Measurements from ENCODE around the gene NREP.

Gene NREP

DNA sequence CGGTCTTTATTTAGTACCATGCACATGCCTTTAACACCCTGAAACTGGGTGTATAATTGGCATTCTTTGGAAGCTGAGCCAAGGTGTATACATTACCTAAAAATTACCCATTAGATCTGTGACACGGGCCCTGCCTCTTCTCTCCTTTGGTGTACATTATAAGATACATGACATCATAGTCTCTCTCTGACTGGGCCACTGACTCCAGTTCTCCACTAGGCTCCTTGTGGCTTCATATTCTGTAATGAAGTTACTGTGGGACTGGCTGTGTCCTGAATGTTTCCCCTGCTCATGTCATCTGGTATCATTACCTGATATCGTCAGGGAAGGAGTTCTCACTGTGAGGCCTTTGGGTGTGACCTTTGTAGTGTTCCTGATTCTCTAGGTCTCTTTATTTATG lies 65.5 kb downstream of the NREP start:
- DNase-seq = no peak

DNA sequence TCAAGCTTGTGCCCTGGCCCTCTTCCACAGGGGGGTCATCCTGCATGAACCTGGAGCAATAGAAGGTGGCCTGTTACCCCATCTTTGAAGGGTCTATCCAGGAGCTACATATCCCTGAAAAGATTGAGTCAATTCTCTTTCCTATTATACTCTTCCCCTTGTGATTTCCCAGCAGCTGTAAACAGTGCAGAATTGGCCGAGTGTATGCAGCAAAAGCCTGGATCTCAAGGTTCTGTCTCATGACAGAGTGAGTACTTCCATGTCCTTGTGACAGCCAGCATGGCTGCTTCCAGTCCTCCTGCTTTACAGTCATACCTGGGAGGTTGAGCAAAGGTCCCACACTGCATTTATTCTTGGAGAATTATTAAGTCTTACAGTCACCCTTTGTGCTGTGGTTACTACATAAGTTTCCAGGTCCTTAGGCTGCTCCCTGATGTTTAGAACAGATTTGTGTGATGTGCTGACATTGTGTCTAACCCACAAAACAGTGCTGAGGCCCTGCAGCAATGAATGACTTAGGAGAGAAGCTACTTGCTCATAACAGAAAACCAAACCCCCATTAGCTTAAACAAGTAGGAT lies 67.5 kb downstream of the NREP start:
- no peak for DNase-seq

DNA sequence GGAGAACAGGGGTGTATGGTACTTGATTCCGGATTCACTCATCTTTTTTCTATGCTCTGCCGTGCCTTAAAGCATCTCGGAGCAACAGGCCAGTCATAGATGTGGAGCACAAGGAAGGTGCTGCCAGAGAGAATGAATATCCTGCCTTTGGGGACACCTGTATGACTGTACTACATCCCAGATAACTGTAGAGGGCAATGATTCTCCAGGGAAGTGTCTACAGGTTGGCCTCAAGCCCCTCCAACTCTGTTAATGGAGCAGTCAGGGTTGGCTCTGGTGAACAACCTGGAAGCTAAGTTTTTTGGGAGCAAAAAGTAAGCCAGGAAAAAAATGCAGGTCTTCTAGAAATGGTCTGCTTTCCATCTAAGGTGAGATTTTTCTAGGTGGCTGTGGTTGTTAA lies 71.0 kb downstream of the NREP start:
- DNase-seq = no peak

DNA sequence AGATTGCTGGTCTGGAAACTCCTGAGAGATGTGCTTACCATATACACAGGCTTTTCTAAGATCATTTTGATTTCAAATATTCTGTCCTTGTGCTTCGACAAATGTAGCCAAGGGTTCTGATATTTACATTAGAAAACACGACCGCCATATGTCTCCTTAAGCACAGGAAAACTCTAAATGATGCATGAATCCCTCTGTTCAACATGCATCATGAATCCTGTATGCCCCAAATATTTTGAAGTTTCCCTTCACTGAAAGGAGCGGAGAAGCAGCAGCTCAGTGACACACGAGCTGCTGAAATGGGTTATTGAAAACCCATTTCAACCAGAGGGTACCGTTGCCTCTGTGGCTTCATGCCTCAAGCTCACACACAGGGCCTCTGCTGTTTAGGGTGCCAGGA lies 74.4 kb downstream of the NREP start:
- DNase-seq = no peak

DNA sequence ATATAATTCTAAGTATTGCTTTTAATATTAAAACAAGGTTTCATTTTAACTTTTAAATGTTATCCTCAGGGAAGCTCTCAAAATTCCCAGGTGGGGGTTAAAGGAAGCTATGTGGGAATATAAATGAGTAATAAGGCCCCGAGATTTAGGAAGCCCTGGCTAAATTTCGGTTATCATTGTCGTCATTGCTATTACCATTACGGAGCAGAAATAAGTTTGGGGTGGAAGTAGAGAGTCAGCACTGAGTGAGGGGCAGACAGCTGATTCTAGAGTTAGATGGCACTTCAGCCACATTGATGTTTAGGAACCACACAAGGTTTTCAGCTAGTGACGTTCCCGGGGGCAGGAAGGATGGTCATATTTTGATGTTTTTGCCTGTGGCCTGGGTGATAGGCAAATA lies 74.9 kb downstream of the NREP start:
- DNase-seq = no peak

DNA sequence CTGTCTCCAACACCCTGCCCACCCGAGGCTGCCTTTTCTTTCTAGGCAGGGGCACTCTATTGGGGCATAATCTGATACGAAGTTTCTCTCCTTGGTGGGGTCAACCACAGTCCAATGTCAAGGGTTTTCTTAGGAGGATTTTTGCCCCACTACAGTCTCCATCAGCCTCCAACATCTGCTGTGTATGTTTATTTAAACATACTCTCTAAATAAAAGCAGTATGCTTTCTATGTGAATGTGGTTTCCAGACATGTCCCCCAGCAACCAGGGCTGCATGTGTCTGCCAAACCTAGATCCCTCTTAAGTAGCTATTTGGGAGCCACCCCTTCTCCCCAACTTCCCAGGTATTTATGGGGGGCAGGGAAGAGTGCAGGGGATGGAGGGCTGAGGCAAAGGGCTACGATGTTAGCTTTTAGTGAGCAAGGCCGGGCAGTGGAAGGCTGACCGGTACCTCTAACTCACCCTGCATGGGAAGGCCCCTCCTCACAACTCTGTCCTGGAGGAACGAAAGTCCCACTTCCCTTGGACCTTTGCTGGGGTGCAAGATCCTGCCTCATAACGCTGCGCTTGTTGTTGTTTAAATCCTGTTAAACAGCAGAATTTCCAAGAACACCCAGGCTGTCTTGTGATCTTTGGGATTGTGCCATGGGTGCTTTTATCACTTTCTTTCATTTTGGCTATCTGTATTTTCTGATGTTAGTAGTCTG lies 75.4 kb downstream of the NREP start:
- DNase-seq = no peak

DNA sequence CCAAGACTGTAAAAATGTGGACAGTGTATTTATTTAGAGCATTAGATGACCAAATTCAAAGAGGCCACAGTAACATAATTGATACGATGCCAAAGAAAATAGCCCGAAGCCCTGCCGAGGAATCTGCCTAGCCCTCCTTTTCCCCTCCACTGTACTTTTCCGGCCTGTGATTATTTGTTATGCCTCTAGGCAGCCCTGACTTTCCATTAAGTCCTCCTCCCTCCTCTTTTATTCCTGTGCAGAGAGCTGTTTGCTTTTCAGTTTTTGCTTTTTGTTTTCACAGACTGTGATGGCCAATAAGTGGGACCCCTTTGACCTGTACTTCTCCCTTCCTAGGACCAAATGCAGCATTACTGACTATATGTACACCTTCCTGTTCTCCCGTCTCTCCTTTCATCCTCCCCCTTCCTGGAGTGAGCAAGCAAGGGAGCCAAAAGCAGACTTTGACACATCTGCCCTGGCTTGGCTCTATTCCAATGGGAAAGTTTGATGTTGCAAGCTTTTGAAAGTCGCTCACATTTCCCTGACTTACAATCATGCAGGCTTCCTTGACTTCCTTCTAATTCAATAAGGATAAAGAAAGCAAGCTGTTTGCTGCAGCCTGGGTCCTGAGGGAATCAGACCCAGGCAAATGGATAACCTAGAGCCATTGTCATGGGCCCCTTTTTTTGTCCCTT lies 76.1 kb downstream of the NREP start:
- DNase-seq = no peak

DNA sequence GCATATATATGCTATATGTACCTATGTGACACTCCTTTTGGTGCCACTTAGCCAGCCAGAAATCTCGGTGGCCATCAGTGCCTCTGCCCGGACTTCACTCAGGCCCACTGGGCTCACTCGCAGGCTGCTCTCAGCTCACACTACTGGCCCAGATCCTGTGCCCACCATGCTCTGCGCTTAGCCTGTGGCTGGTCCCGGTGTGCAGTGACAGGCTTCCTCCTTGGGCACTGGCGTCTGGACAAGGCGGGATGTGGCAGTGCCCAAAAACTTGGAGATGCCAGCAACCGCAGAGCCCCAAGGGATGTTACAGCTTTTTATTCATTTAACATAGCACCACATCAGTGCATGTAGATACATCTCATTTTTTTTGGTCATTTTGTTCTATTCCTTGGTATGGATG lies 77.4 kb downstream of the NREP start:
- DNase-seq = no peak
